H9 (cell line): Measurements from ENCODE around the gene MMD. TPM values are rescaled to one million over a fixed set of nuclear protein-coding genes. Genes with fewer than 3 reads are reported as not detected.

ENCODE experiments used
- DNase-seq: peaks from one replicate; pipeline ENCODE4 v3.0.0-alpha.2; 2017
- H2AFZ ChIP-seq: one replicate; pipeline ENCODE4 v1.6.1; 2013; ENCODE audit warnings: mild to moderate bottlenecking, low read length, control low read depth, moderate library complexity
- H2AK5ac ChIP-seq: 2 replicates; pipeline ENCODE4 v1.6.1; 2013; ENCODE audit warnings: low read length, control low read depth, mixed read lengths; ENCODE audit not compliant: insufficient read length
- H2BK120ac ChIP-seq: one replicate; pipeline ENCODE4 v1.6.1; 2013; ENCODE audit warnings: low read depth, mild to moderate bottlenecking, low read length, control low read depth, inconsistent platforms; ENCODE audit not compliant: poor library complexity, severe bottlenecking
- H2BK12ac ChIP-seq: 2 replicates; pipeline ENCODE4 v1.6.1; 2013; ENCODE audit warnings: low read length, control low read depth, mixed read lengths, low read depth; ENCODE audit not compliant: insufficient read length
- H2BK15ac ChIP-seq: 2 replicates; pipeline ENCODE4 v1.6.1; 2013; ENCODE audit warnings: low read depth, low read length, control low read depth
- H2BK20ac ChIP-seq: one replicate; pipeline ENCODE4 v1.6.1; 2013; ENCODE audit warnings: low read depth, mild to moderate bottlenecking, low read length, control low read depth, inconsistent platforms; ENCODE audit not compliant: poor library complexity, severe bottlenecking
- H2BK5ac ChIP-seq: 2 replicates; pipeline ENCODE4 v1.6.1; 2013; ENCODE audit warnings: low read length, control low read depth, mixed read lengths; ENCODE audit not compliant: insufficient read length
- H3K14ac ChIP-seq: 2 replicates; pipeline ENCODE4 v1.6.1; 2013; ENCODE audit warnings: low read length, control low read depth; ENCODE audit not compliant: insufficient read depth
- H3K18ac ChIP-seq: 2 replicates; pipeline ENCODE4 v1.6.1; 2013; ENCODE audit warnings: low read depth, mild to moderate bottlenecking, mixed read lengths, low read length, control low read depth; ENCODE audit not compliant: insufficient read length
- H3K23ac ChIP-seq: 2 replicates; pipeline ENCODE4 v1.6.1; 2013; ENCODE audit warnings: low read length, control low read depth, mixed read lengths, low read depth; ENCODE audit not compliant: insufficient read length
- H3K23me2 ChIP-seq: 2 replicates; pipeline ENCODE4 v1.6.1; 2013; ENCODE audit warnings: low read depth, mild to moderate bottlenecking, mixed read lengths, low read length, control low read depth; ENCODE audit not compliant: insufficient read length, poor library complexity, severe bottlenecking
- H3K27ac ChIP-seq: 2 replicates; pipeline ENCODE4 v1.5.1; 2013; ENCODE audit warnings: low read length, control low read depth, mixed read lengths, low read depth; ENCODE audit not compliant: insufficient read length
- H3K27me3 ChIP-seq: 2 replicates; pipeline ENCODE4 v1.6.1; 2013; ENCODE audit warnings: low read length, control low read depth, inconsistent platforms; ENCODE audit not compliant: insufficient read depth
- H3K4ac ChIP-seq: 2 replicates; pipeline ENCODE4 v1.6.1; 2013; ENCODE audit warnings: low read depth, mild to moderate bottlenecking, control low read depth, inconsistent platforms, low read length, moderate library complexity
- H3K4me1 ChIP-seq: 2 replicates; pipeline ENCODE4 v1.6.1; 2013; ENCODE audit warnings: low read length, control low read depth, inconsistent platforms; ENCODE audit not compliant: insufficient read depth
- H3K4me2 ChIP-seq: 2 replicates; pipeline ENCODE4 v1.6.1; 2013; ENCODE audit warnings: low read length, control low read depth, mixed read lengths; ENCODE audit not compliant: insufficient read length, insufficient read depth
- H3K56ac ChIP-seq: 2 replicates; pipeline ENCODE4 v1.6.1; 2013; ENCODE audit warnings: low read depth, mild to moderate bottlenecking, mixed read lengths, low read length, control low read depth; ENCODE audit not compliant: insufficient read length
- H3K79me1 ChIP-seq: 2 replicates; pipeline ENCODE4 v1.6.1; 2013; ENCODE audit warnings: low read depth, mild to moderate bottlenecking, moderate library complexity, low read length, control low read depth, inconsistent platforms; ENCODE audit not compliant: insufficient read depth, poor library complexity, severe bottlenecking
- H3K79me2 ChIP-seq: 2 replicates; pipeline ENCODE4 v1.6.1; 2013; ENCODE audit warnings: low read length, control low read depth, inconsistent platforms; ENCODE audit not compliant: insufficient read depth
- H3K9ac ChIP-seq: 2 replicates; pipeline ENCODE4 v1.6.1; 2013; ENCODE audit warnings: low read length, control low read depth, mixed read lengths; ENCODE audit not compliant: insufficient read length; ENCODE audit errors: extremely low read depth
- H3K9me3 ChIP-seq: one replicate; pipeline ENCODE4 v1.6.1; 2013; ENCODE audit warnings: low read depth, low read length, inconsistent platforms; ENCODE audit not compliant: control insufficient read depth
- H3T11ph ChIP-seq: one replicate; pipeline ENCODE4 v1.6.1; 2013; ENCODE audit warnings: mild to moderate bottlenecking, low read length, control low read depth, inconsistent platforms
- H4K20me1 ChIP-seq: one replicate; pipeline ENCODE4 v1.6.1; 2013; ENCODE audit not compliant: control insufficient read depth, insufficient read length, insufficient read depth
- H4K5ac ChIP-seq: 2 replicates; pipeline ENCODE4 v1.6.1; 2013; ENCODE audit warnings: low read depth, mild to moderate bottlenecking, mixed read lengths, low read length, control low read depth; ENCODE audit not compliant: insufficient read length
- H4K8ac ChIP-seq: replicated peaks from 2 replicates; pipeline ENCODE4 v1.6.1; 2013; ENCODE audit warnings: low read length, control low read depth, mixed read lengths, low read depth; ENCODE audit not compliant: insufficient read length
- H4K91ac ChIP-seq: 2 replicates; pipeline ENCODE4 v1.6.1; 2013; ENCODE audit warnings: low read depth, mild to moderate bottlenecking, moderate library complexity, mixed read lengths, low read length, control low read depth; ENCODE audit not compliant: insufficient read length
- H3K27ac Mint-ChIP-seq, 3 experiments: 2 replicates in 2 of 3; 3 replicates in 1 of 3; pipeline ENCODE4 v1.8.0; 2020 to 2021; ENCODE audit warnings: mixed read lengths in 3 of 3, mild to moderate bottlenecking in 1 of 3, moderate library complexity in 1 of 3
- H3K27me3 Mint-ChIP-seq: 2 replicates; pipeline ENCODE4 v1.8.0; 2021; ENCODE audit warnings: low read depth, mild to moderate bottlenecking, moderate library complexity, mixed read lengths
- H3K36me3 Mint-ChIP-seq, 3 experiments: 2 replicates in 2 of 3; 3 replicates in 1 of 3; pipeline ENCODE4 v1.8.0; 2020 to 2021; ENCODE audit warnings: low read depth in 3 of 3, mixed read lengths in 3 of 3; ENCODE audit not compliant: insufficient read depth in 1 of 3
- H3K4me1 Mint-ChIP-seq, 2 experiments: 2 replicates each; pipeline ENCODE4 v1.8.0; 2020; ENCODE audit warnings: mixed read lengths in 2 of 2
- H3K4me3 Mint-ChIP-seq, 2 experiments: 2 replicates in 1 of 2; 3 replicates in 1 of 2; pipeline ENCODE4 v1.8.0; 2020 to 2021; ENCODE audit warnings: mild to moderate bottlenecking in 2 of 2, mixed read lengths in 2 of 2, moderate library complexity in 1 of 2
- H3K9me3 Mint-ChIP-seq, 2 experiments: 2 replicates in 1 of 2; 3 replicates in 1 of 2; pipeline ENCODE4 v1.8.0; 2020; ENCODE audit warnings: mild to moderate bottlenecking in 2 of 2, mixed read lengths in 2 of 2, moderate library complexity in 1 of 2
- WGBS: extraction: QIAGEN DNeasy Blood & Tissue Kit; methylation state at CpG from one replicate; pipeline ENCODE4 v1.1.7; 2013; ENCODE audit warnings: missing lambda C conversion rate, low lambda C conversion rate, mixed read lengths; ENCODE audit not compliant: insufficient read length; ENCODE audit errors: extremely low coverage; 5-methylcytosine and 5-hydroxymethylcytosine counted together
- total RNA-seq: library from RNA; stranded (reverse); gene quantifications from 2 replicates; pipeline ENCODE4 v1.2.1, GENCODE V29; 2021
- TF ChIP-seq, protein P1 (sequence below): fragments of 200-600 bp; sonication (generic); conservative IDR thresholded peaks from 3 replicates; pipeline ENCODE4 v1.8.0; 2021; ENCODE audit warnings: antibody characterized with exemption, mild to moderate bottlenecking

The MMD gene
- total RNA-seq, 1 experiment from 2014 or later = 24.0 TPM

DNA sequence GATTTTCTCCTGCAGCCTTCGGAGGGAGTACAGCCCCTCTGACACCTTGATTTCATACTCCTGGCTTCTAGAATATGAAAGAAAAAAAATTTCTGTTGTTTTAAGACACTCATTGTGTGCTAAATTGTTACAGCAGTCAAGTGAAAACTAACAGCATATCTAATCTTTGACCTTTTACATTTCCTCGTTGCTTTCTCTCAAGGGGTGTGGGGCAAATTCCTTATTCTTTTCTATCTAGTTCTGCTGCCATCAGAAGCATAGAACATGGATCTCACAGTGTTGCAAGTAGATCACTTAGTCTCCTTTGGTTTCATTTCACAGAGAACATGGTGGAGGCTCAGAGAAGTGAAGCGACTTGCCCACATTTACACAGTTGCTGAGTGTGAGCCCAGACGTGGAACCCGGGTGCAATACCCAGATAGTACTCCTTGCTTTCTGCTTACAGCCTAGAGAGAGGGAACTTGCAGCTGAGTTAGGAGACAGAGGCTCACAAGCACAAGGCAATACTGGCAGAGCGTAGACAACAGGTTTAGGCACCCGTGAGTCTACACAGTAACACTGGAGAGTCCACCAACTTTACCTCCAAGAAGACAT, 28.7 kb upstream of the MMD start:
- Histone ChIP-seq H3K4me1 (peaks cover 3% of the 10 kb centered on the region), H3K23ac (no peak overlapping the region), H4K8ac (no peak overlapping the region), H3T11ph (no peak overlapping the region), H3K27me3 (no peaks in the 10 kb centered on the region), H3K23me2 (no peaks in the 10 kb centered on the region), H3K14ac (no peak overlapping the region), H3K56ac (no peak overlapping the region), H2BK5ac (no peak overlapping the region), H2AFZ (no peak overlapping the region), H2BK120ac (no peak overlapping the region), H3K18ac (no peak overlapping the region), H3K4ac (no peak overlapping the region), H4K91ac (no peak overlapping the region), H3K27ac (no peak overlapping the region), H3K4me2 (no peak overlapping the region), H2BK15ac (no peak overlapping the region), H2BK20ac (no peak overlapping the region), H2BK12ac (no peak overlapping the region), H4K5ac (no peak overlapping the region), H4K20me1 (no peaks in the 10 kb centered on the region), H2AK5ac (no peak overlapping the region), H3K79me2 (no peaks in the 10 kb centered on the region), H3K9ac (no peak overlapping the region), H3K79me1 (no peaks in the 10 kb centered on the region), H3K9me3 (no peaks in the 10 kb centered on the region)
- peaks cover 0 to under 1% (median 0%) of the 10 kb centered on the region in 3 experiments; a peak in 1 of 7 replicates for H3K36me3 Mint-ChIP-seq
- no peak for DNase-seq
- peaks cover 0 to 4% of the 10 kb centered on the region in 2 experiments; a peak in 2 of 5 replicates for H3K9me3 Mint-ChIP-seq
- H3K27ac Mint-ChIP-seq = no peak overlapping the region
- H3K4me1 Mint-ChIP-seq = peaks cover 18 to 20% of the 10 kb centered on the region in 2 experiments
- no peak overlapping the region for H3K4me3 Mint-ChIP-seq
- no CpG with 5 or more reads among the region's 7 CpGs for WGBS
- TF ChIP-seq, protein P1, sequence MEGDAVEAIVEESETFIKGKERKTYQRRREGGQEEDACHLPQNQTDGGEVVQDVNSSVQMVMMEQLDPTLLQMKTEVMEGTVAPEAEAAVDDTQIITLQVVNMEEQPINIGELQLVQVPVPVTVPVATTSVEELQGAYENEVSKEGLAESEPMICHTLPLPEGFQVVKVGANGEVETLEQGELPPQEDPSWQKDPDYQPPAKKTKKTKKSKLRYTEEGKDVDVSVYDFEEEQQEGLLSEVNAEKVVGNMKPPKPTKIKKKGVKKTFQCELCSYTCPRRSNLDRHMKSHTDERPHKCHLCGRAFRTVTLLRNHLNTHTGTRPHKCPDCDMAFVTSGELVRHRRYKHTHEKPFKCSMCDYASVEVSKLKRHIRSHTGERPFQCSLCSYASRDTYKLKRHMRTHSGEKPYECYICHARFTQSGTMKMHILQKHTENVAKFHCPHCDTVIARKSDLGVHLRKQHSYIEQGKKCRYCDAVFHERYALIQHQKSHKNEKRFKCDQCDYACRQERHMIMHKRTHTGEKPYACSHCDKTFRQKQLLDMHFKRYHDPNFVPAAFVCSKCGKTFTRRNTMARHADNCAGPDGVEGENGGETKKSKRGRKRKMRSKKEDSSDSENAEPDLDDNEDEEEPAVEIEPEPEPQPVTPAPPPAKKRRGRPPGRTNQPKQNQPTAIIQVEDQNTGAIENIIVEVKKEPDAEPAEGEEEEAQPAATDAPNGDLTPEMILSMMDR = no peak
- no peaks in the 10 kb centered on the region for H3K27me3 Mint-ChIP-seq
